ENCODE results near the gene RPTOR.

- no peak for TF ChIP-seq CTCF (IDR thresholded peaks at IDR 0.05; ENCODE audit: low read length)
- no peak for TF ChIP-seq EZH2 (IDR thresholded peaks at IDR 0.05; ENCODE audit: borderline replicate concordance, low read length)
These were observed 244.8 kb downstream of the RPTOR start for GRCh38 chr17:80789356-80789902.

Data from OCI-LY1 (cell line).